ENCODE measurements around the gene UAP1. TPM values are rescaled to one million over a fixed set of nuclear protein-coding genes. Genes with fewer than 3 reads are reported as not detected.

UAP1 gene
- total RNA-seq, 1 donor from 2014 or later: 103 TPM

DNA sequence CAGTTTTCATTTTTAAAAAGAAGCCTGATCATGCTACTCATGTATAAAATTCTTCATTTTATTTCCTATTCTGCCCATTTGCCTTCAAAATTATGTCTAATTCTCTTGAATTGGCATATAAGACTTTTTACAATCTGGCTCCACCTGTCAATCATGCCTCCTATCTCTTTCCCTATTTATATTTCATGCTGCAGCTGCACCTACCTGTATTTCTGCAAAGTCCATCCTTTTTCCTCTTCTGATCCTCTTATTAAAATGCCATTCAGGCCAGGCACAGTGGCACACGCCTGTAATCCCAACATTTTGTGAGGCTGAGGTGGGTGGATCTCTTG lies 30.6 kb upstream of the UAP1 start:
- Histone ChIP-seq H3K9me3 (ENCODE audit: insufficient read depth, low read depth, low read length) (no peaks in the 10 kb centered on the region), H3K4me2 (ENCODE audit: low read length) (no peak overlapping the region), H3K27ac (ENCODE audit: low read depth, low read length) (no peak overlapping the region), H2AFZ (ENCODE audit: low read depth, low read length) (no peak overlapping the region), H3K4me1 (ENCODE audit: insufficient read depth, low read length) (no peaks in the 10 kb centered on the region), H3K79me2 (ENCODE audit: insufficient read depth, low read length) (no peaks in the 10 kb centered on the region), H4K20me1 (ENCODE audit: insufficient read depth, low read length) (no peaks in the 10 kb centered on the region), H3K27me3 (ENCODE audit: insufficient read depth, low read length) (no peaks in the 10 kb centered on the region), H3K4me3 (ENCODE audit: insufficient read depth, low read depth, low read length) (no peak overlapping the region), H3K36me3 (ENCODE audit: insufficient read depth, low read length) (peaks cover 4% of the 10 kb centered on the region), H3K9ac (ENCODE audit: low read length) (no peak overlapping the region)
- Mint-ChIP-seq H3K27me3 (ENCODE audit: low read depth, unreplicated experiment) (no peaks in the 10 kb centered on the region), H3K4me1 (ENCODE audit: low read depth, unreplicated experiment) (no peaks in the 10 kb centered on the region), H3K9me3 (ENCODE audit: unreplicated experiment) (no peaks in the 10 kb centered on the region), H3K36me3 (ENCODE audit: low read depth, unreplicated experiment) (no peaks in the 10 kb centered on the region), H3K4me3 (ENCODE audit: unreplicated experiment) (no peak overlapping the region), H3K27ac (ENCODE audit: unreplicated experiment) (no peak overlapping the region)
- TF ChIP-seq EZH2 (IDR thresholded peaks at IDR 0.05; ENCODE audit: insufficient read depth, low read length): no peak
- TF ChIP-seq, protein P1, sequence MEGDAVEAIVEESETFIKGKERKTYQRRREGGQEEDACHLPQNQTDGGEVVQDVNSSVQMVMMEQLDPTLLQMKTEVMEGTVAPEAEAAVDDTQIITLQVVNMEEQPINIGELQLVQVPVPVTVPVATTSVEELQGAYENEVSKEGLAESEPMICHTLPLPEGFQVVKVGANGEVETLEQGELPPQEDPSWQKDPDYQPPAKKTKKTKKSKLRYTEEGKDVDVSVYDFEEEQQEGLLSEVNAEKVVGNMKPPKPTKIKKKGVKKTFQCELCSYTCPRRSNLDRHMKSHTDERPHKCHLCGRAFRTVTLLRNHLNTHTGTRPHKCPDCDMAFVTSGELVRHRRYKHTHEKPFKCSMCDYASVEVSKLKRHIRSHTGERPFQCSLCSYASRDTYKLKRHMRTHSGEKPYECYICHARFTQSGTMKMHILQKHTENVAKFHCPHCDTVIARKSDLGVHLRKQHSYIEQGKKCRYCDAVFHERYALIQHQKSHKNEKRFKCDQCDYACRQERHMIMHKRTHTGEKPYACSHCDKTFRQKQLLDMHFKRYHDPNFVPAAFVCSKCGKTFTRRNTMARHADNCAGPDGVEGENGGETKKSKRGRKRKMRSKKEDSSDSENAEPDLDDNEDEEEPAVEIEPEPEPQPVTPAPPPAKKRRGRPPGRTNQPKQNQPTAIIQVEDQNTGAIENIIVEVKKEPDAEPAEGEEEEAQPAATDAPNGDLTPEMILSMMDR (IDR thresholded peaks at IDR 0.05; ENCODE audit: insufficient read depth, low read depth, low read length): no peak
- FAIRE-seq (no peak), DNase-seq (ENCODE audit: low read depth) (no peak)

DNA sequence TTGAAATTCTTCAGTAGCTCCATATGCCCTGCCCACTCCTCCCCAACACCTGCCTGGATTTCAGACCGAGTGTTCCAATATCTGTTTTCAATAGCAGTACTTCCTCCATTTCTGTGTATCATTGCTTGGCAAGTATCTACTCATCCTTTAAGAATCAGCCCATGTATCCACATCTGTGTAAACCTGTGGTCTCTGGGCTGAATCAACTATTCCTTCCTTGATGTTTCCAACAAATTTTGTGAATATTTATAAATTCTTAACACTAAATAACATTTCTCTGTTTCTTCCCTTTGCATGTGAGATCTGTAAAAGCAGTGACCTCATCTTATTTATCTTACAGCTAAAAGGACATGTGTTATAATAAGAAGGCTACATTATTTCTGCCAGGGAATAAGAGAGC lies 26.0 kb upstream of the UAP1 start:
- H3K4me1 Mint-ChIP-seq (ENCODE audit: low read depth, unreplicated experiment): peaks cover 11% of the 10 kb centered on the region

DNA sequence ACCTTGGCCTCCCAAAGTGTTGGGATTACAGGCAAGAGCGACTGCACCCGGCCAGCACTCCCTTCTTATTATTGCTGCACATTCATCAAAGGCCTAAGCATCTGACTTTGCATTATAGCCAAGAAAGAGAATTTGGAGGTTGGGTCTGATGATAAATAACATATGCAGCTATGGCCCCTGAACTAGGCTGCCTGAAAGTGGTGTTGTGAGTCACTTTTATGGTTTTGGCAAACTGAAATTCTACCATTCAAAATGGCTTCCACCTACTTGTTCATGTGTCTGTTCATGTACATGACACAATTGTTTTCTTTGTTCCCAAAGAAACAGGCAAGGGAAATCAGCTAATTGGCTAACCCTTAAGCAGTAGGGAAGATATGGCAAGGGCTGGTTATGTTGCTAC lies 25.0 kb upstream of the UAP1 start:
- Histone ChIP-seq H3K4me3 (ENCODE audit: insufficient read depth, low read depth, low read length) (no peak overlapping the region), H3K4me2 (ENCODE audit: low read length) (no peak overlapping the region), H3K36me3 (ENCODE audit: insufficient read depth, low read length) (no peaks in the 10 kb centered on the region), H4K20me1 (ENCODE audit: insufficient read depth, low read length) (no peaks in the 10 kb centered on the region), H3K27ac (ENCODE audit: low read depth, low read length) (peak overlapping the region; percentile 50), H3K4me1 (ENCODE audit: insufficient read depth, low read length) (peaks cover 27% of the 10 kb centered on the region), H3K27me3 (ENCODE audit: insufficient read depth, low read length) (no peaks in the 10 kb centered on the region), H3K9ac (ENCODE audit: low read length) (no peak overlapping the region), H3K9me3 (ENCODE audit: insufficient read depth, low read depth, low read length) (no peaks in the 10 kb centered on the region), H2AFZ (ENCODE audit: low read depth, low read length) (no peak overlapping the region), H3K79me2 (ENCODE audit: insufficient read depth, low read length) (no peaks in the 10 kb centered on the region)
- no peak for FAIRE-seq
- no peaks in the 10 kb centered on the region for H3K9me3 Mint-ChIP-seq (ENCODE audit: unreplicated experiment)
- peak; percentile 79 for DNase-seq (ENCODE audit: low read depth)
- H3K27ac Mint-ChIP-seq (ENCODE audit: unreplicated experiment): peak overlapping the region; percentile 69
- H3K4me1 Mint-ChIP-seq (ENCODE audit: low read depth, unreplicated experiment): peaks cover 16% of the 10 kb centered on the region
- no peaks in the 10 kb centered on the region for H3K27me3 Mint-ChIP-seq (ENCODE audit: low read depth, unreplicated experiment)
- no peak for TF ChIP-seq EZH2 (IDR thresholded peaks at IDR 0.05; ENCODE audit: insufficient read depth, low read length)
- TF ChIP-seq, protein P1 (IDR thresholded peaks at IDR 0.05; ENCODE audit: insufficient read depth, low read depth, low read length): no peak
- no peak overlapping the region for H3K4me3 Mint-ChIP-seq (ENCODE audit: unreplicated experiment)
- H3K36me3 Mint-ChIP-seq (ENCODE audit: low read depth, unreplicated experiment): no peaks in the 10 kb centered on the region

More for the DNA sequence above, 26.0 kb upstream of the UAP1 start:
- H3K36me3 ChIP-seq (ENCODE audit: insufficient read depth, low read length): no peaks in the 10 kb centered on the region
- H2AFZ ChIP-seq (ENCODE audit: low read depth, low read length): peak overlapping the region; percentile 14
- FAIRE-seq (no peak), DNase-seq (ENCODE audit: low read depth) (peak; percentile 25)
- TF ChIP-seq, protein P1 (IDR thresholded peaks at IDR 0.05; ENCODE audit: insufficient read depth, low read depth, low read length): no peak
- TF ChIP-seq EZH2 (IDR thresholded peaks at IDR 0.05; ENCODE audit: insufficient read depth, low read length): no peak
- no peak overlapping the region for H3K9ac ChIP-seq (ENCODE audit: low read length)
- H3K9me3 ChIP-seq (ENCODE audit: insufficient read depth, low read depth, low read length): no peaks in the 10 kb centered on the region
- no peaks in the 10 kb centered on the region for H3K27me3 Mint-ChIP-seq (ENCODE audit: low read depth, unreplicated experiment)
- H3K4me1 ChIP-seq (ENCODE audit: insufficient read depth, low read length): peaks cover 22% of the 10 kb centered on the region
- no peaks in the 10 kb centered on the region for H3K36me3 Mint-ChIP-seq (ENCODE audit: low read depth, unreplicated experiment)
- H3K27ac ChIP-seq (ENCODE audit: low read depth, low read length): no peak overlapping the region
- H3K4me2 ChIP-seq (ENCODE audit: low read length): no peak overlapping the region
- H3K27ac Mint-ChIP-seq (ENCODE audit: unreplicated experiment): no peak overlapping the region
- no peaks in the 10 kb centered on the region for H3K9me3 Mint-ChIP-seq (ENCODE audit: unreplicated experiment)
- H4K20me1 ChIP-seq (ENCODE audit: insufficient read depth, low read length): no peaks in the 10 kb centered on the region
- H3K79me2 ChIP-seq (ENCODE audit: insufficient read depth, low read length): no peaks in the 10 kb centered on the region
- H3K4me3 ChIP-seq (ENCODE audit: insufficient read depth, low read depth, low read length): no peak overlapping the region
- H3K4me3 Mint-ChIP-seq (ENCODE audit: unreplicated experiment): no peak overlapping the region
- H3K27me3 ChIP-seq (ENCODE audit: insufficient read depth, low read length): no peaks in the 10 kb centered on the region

Measured in astrocyte (in vitro differentiated cells and primary cell).